Fibroblast of pulmonary artery (primary cell): ENCODE results near the gene GORAB.

Source experiments
- DNase-seq: peaks from one replicate; pipeline ENCODE4 v3.0.0-alpha.2; 2010; ENCODE audit warnings: low read depth
- H3K4me3 ChIP-seq: replicated peaks from 2 replicates; pipeline ENCODE4 v1.5.1; 2011; ENCODE audit warnings: low read depth, mild to moderate bottlenecking, control low read depth, low read length, moderate library complexity
- TF ChIP-seq, protein P1 (sequence below): IDR thresholded peaks from 2 replicates; pipeline ENCODE4 v1.5.1; 2011; ENCODE audit warnings: mild to moderate bottlenecking, control low read depth, low read length, inconsistent platforms; ENCODE audit errors: missing control alignments

GORAB gene

DNA sequence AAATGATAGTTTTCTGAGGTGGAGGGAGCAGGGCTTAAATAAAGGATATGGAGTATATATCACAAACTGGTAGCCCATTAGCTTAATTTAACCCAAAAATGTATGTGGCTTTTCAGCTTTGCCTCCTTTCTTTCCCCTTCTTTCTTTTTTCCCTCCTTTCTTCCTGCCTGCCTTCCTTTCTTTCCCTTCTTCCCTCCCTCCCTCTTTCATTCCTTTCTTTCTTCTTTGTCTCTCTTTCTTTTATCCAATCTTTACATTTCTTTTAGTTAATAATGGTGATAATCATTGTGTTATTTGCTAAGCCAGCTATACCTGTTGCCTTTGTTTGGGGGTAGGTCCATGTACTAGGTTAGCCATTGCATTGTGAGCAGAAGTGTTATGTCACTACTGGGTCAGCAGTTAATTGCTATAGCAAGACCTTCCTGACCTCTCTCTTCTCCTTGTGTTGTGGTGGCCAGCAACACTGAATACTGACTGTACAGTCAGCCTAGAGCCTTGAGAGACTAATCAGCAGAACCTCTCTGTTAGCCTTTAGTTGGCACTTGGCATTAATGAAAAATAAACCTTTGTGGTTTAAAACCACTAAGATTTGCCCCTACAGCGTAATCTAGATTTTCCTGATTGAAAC lies 5.1 kb downstream of the GORAB start:
- no peak overlapping the region for H3K4me3 ChIP-seq
- TF ChIP-seq, protein P1, sequence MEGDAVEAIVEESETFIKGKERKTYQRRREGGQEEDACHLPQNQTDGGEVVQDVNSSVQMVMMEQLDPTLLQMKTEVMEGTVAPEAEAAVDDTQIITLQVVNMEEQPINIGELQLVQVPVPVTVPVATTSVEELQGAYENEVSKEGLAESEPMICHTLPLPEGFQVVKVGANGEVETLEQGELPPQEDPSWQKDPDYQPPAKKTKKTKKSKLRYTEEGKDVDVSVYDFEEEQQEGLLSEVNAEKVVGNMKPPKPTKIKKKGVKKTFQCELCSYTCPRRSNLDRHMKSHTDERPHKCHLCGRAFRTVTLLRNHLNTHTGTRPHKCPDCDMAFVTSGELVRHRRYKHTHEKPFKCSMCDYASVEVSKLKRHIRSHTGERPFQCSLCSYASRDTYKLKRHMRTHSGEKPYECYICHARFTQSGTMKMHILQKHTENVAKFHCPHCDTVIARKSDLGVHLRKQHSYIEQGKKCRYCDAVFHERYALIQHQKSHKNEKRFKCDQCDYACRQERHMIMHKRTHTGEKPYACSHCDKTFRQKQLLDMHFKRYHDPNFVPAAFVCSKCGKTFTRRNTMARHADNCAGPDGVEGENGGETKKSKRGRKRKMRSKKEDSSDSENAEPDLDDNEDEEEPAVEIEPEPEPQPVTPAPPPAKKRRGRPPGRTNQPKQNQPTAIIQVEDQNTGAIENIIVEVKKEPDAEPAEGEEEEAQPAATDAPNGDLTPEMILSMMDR, result no peak
- no peak for DNase-seq

GRCh38 chr1:170537798-170538503 lies 6.0 kb downstream of the GORAB start:
- TF ChIP-seq, protein P1, result no peak
- H3K4me3 ChIP-seq, result no peak overlapping the region
- peak; percentile 78 for DNase-seq

DNA sequence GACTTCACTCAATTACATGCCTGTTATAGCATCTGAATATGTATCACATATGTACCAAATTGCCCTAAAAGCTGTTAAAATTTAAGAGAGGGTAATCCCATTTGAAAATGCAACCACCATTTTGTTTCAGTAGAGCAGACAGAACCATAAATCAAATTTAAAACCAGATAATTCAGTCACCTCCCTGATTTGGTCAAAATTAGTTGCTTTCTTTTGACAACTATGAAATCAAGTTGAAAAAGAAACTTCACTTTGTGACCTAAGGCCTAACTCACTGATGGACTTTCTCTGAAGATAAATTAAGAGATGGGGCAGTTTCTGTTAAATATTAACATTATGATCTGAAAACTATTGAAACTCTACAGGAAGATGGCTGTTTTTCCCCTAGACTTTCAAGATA lies 6.7 kb downstream of the GORAB start:
- TF ChIP-seq, protein P1, result no peak
- no peak for DNase-seq
- H3K4me3 ChIP-seq, result no peak overlapping the region

- no peak for DNase-seq
- TF ChIP-seq, protein P1, result no peak
- no peak overlapping the region for H3K4me3 ChIP-seq
Observed at GRCh38 chr1:170539154-170539553, 7.2 kb downstream of the GORAB start.

DNA sequence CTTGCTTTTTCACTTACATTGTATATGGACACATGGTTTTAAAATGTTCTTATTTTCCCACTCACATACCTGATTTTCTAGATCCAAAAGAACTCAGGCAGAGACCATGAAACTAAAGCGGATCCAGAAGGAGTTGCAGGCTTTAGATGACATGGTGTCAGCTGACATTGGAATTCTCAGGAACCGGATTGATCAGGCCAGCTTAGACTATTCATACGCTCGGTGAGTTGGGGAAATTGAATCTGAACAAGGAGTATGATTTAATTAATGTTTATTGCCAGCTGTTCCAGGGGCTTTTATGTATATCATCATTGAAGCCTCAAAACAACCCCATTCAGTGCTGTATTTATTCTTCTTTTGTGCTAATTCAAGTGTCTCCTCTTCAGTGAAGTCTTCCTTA lies 12.7 kb downstream of the GORAB start:
- H3K4me3 ChIP-seq, result no peak overlapping the region
- TF ChIP-seq, protein P1, result no peak
- DNase-seq, result no peak

GRCh38 chr1:170545476-170545875 lies 13.5 kb downstream of the GORAB start:
- TF ChIP-seq, protein P1, result no peak
- no peak overlapping the region for H3K4me3 ChIP-seq
- DNase-seq, result peak; percentile 69

- no peak overlapping the region for H3K4me3 ChIP-seq
- TF ChIP-seq, protein P1, result no peak
- DNase-seq, result no peak
Observed at GRCh38 chr1:170547255-170547654, 15.3 kb downstream of the GORAB start.
